HL-60 (cell line): ENCODE measurements around the gene GALNT13.

Experiments used
- DNase-seq, 2 experiments: peaks; one replicate each; pipeline ENCODE4 v3.0.0-alpha.2; 2010 to 2020; ENCODE audit warnings: low read depth in 1 of 2, low spot score in 1 of 2
- H3K27ac ChIP-seq: fragments of 250-450 bp; sonication (Bioruptor Pico); replicated peaks from 2 replicates; pipeline ENCODE4 v1.5.1; 2020; ENCODE audit warnings: mild to moderate bottlenecking, moderate library complexity
- H3K27me3 ChIP-seq: fragments of 250-450 bp; sonication (Bioruptor Pico); 2 replicates; pipeline ENCODE4 v1.5.1; 2021; ENCODE audit warnings: mild to moderate bottlenecking, moderate library complexity; ENCODE audit not compliant: insufficient read depth, poor library complexity, severe bottlenecking
- H3K4me3 ChIP-seq: replicated peaks from 2 replicates; pipeline ENCODE4 v1.5.1; 2011; ENCODE audit warnings: mild to moderate bottlenecking, control low read depth, low read length; ENCODE audit not compliant: insufficient read depth
- GABPA ChIP-seq: IDR thresholded peaks from 2 replicates; pipeline ENCODE4 v1.6.1; 2012; ENCODE audit warnings: low read depth
- POLR2AphosphoS5 ChIP-seq: IDR thresholded peaks from 2 replicates; pipeline ENCODE4 v1.6.1; 2012; ENCODE audit warnings: low read depth
- REST ChIP-seq: IDR thresholded peaks from 2 replicates; pipeline ENCODE4 v1.6.1; 2012; ENCODE audit warnings: low read depth; ENCODE audit not compliant: insufficient replicate concordance
- SPI1 ChIP-seq: IDR thresholded peaks from 2 replicates; pipeline ENCODE4 v1.6.1; 2012; ENCODE audit warnings: low read depth, mild to moderate bottlenecking, borderline replicate concordance
- TF ChIP-seq, protein P1 (sequence below): IDR thresholded peaks from one replicate; pipeline ENCODE4 v1.5.1; 2011; ENCODE audit warnings: low read length, control low read depth, inconsistent platforms; ENCODE audit not compliant: insufficient read depth

Gene GALNT13

DNA sequence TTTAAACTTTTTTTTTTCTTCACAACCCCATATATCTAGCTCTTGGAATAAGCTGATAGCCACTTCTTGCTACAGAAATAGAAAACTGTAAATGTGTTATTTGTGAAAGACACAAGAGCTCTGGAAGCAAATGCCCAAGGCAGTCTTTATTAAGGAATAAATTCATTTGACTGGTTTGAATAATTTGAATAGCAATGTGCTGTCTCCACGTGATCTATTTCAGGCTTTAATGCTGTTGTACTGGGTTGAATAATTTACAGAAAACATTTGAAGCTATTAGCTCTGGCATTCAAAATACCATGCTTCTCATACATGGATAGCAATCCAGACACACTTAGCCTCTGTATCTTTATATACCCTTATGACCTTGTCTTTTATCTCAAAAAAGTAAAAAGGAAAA, 460.1 kb downstream of the GALNT13 start:
- no peak for DNase-seq
- TF ChIP-seq GABPA (no peak), POLR2AphosphoS5 (no peak), SPI1 (no peak), REST (no peak)
- TF ChIP-seq, protein P1, sequence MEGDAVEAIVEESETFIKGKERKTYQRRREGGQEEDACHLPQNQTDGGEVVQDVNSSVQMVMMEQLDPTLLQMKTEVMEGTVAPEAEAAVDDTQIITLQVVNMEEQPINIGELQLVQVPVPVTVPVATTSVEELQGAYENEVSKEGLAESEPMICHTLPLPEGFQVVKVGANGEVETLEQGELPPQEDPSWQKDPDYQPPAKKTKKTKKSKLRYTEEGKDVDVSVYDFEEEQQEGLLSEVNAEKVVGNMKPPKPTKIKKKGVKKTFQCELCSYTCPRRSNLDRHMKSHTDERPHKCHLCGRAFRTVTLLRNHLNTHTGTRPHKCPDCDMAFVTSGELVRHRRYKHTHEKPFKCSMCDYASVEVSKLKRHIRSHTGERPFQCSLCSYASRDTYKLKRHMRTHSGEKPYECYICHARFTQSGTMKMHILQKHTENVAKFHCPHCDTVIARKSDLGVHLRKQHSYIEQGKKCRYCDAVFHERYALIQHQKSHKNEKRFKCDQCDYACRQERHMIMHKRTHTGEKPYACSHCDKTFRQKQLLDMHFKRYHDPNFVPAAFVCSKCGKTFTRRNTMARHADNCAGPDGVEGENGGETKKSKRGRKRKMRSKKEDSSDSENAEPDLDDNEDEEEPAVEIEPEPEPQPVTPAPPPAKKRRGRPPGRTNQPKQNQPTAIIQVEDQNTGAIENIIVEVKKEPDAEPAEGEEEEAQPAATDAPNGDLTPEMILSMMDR: no peak

DNA sequence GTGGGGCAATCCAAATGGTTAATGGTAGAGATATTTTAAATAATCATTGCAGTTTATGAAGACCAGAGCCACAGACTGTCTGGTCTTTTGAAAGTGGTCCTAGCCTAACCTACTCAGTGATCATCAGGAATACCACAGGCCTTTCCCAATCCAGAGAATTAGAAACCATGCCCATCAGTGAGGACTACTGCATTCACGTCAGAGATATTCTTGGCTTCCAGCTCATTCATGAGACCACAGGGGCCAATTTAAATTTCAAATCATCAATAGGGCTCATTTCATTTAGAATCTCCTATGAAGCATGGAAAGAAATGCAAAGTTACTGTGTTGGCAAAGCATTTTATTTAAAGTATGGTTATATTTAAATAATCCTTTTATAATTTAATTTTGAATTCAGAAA, 464.5 kb downstream of the GALNT13 start:
- Histone ChIP-seq H3K27ac (no peak overlapping the region), H3K27me3 (no peaks in the 10 kb centered on the region), H3K4me3 (no peak overlapping the region)
- TF ChIP-seq POLR2AphosphoS5 (no peak), SPI1 (no peak), GABPA (no peak), REST (no peak)
- TF ChIP-seq, protein P1: no peak
- no peak for DNase-seq

More for the DNA sequence above, 460.1 kb downstream of the GALNT13 start:
- Histone ChIP-seq H3K27ac (no peak overlapping the region), H3K4me3 (no peak overlapping the region), H3K27me3 (no peaks in the 10 kb centered on the region)

GRCh38 chr2:154338352-154338967, 466.7 kb downstream of the GALNT13 start:
- H3K27me3 ChIP-seq: no peaks in the 10 kb centered on the region
- no peak overlapping the region for H3K27ac ChIP-seq
- H3K4me3 ChIP-seq: no peak overlapping the region
- TF ChIP-seq POLR2AphosphoS5 (no peak), SPI1 (no peak), GABPA (no peak), REST (no peak)
- TF ChIP-seq, protein P1: no peak
- no peak for DNase-seq
